K562 (cell line): Measurements from ENCODE around the gene FASTK. TPM values are rescaled to one million over a fixed set of nuclear protein-coding genes. Genes with fewer than 3 reads are reported as not detected.

Experiments used
- ATAC-seq: fragments of 200-7000 bp; cut with Tn5 transposase; 3 replicates; pipeline ENCODE4 v1.9.1; 2020; ENCODE audit warnings: moderate library complexity
- BruUV-seq: library from RNA; stranded (reverse); fragments of 400-500 nt; replicated peaks from 2 replicates; lab custom pipeline; 2021; lab: Mats Ljungman, UMichigan
- CTCF ChIA-PET: fragments of 300-600 bp; formaldehyde crosslinking; extraction: SDS; loops from one replicate; lab custom pipeline; 2021; ENCODE audit warnings: low intra/inter-chr PET ratio; lab: Yijun Ruan, JAX
- POLR2A ChIA-PET: fragments of 300-600, 350-650 bp; sonication (Branson Sonifier 250); formaldehyde crosslinking; extraction: SDS; loops from one replicate; lab custom pipeline; 2021; ENCODE audit warnings: antibody characterized with exemption, inconsistent platforms; lab: Yijun Ruan, JAX
- DNase-seq, 4 experiments: peaks; one replicate each; pipeline versions ENCODE4 v3.0.0 to v3.0.0-alpha.2; 2011 to 2018; ENCODE audit warnings: low spot score in 3 of 4, mixed read lengths in 3 of 4; ENCODE audit errors: extremely low read depth in 1 of 4
- FAIRE-seq: peaks from 2 replicates; lab custom pipeline; 2011; peaks lifted over from hg19 to GRCh38; lab: Jason Lieb, UNC
- H2AFZ ChIP-seq: 2 replicates; pipeline ENCODE4 v1.6.0; 2011; ENCODE audit warnings: low read depth, low read length, control low read depth, inconsistent platforms
- H3K27ac ChIP-seq: fragments of 200-600 bp; 3 replicates; pipeline ENCODE4 v1.8.0; 2011; ENCODE audit warnings: low read depth, mild to moderate bottlenecking, control low read depth, inconsistent platforms, low read length, moderate library complexity, mixed read lengths; ENCODE audit errors: extremely low read depth
- H3K27me3 ChIP-seq, 2 experiments: fragments of 300-600 bp in 1 of 2; 2 replicates in 1 of 2; 3 replicates in 1 of 2; pipeline versions ENCODE4 v1.6.0 to v1.8.0; 2011; ENCODE audit warnings: inconsistent platforms in 2 of 2, low read length in 2 of 2, mild to moderate bottlenecking in 1 of 2, mixed read lengths in 1 of 2, moderate library complexity in 1 of 2; ENCODE audit not compliant: control insufficient read depth in 2 of 2, insufficient read depth in 2 of 2
- H3K36me3 ChIP-seq: fragments of 300-600 bp; 3 replicates; pipeline ENCODE4 v1.8.0; 2011; ENCODE audit warnings: mild to moderate bottlenecking, low read length, inconsistent platforms; ENCODE audit not compliant: control insufficient read depth, insufficient read depth
- H3K4me1 ChIP-seq, 2 experiments: fragments of 200-600 bp in 1 of 2; replicated peaks in 1 of 2; 2 replicates in 1 of 2; 3 replicates in 1 of 2; pipeline versions ENCODE4 v1.5.1 to v1.8.0; 2011; ENCODE audit warnings: inconsistent platforms in 2 of 2, low read length in 2 of 2, mild to moderate bottlenecking in 1 of 2, mixed read lengths in 1 of 2, moderate library complexity in 1 of 2; ENCODE audit not compliant: control insufficient read depth in 2 of 2, insufficient read depth in 2 of 2
- H3K4me2 ChIP-seq: 2 replicates; pipeline ENCODE4 v1.6.1; 2011; ENCODE audit warnings: low read length, control low read depth, inconsistent platforms, mixed read lengths; ENCODE audit not compliant: insufficient read depth
- H3K4me3 ChIP-seq: fragments of 200-600 bp; sonication (generic), shearing (Covaris generic); 2 replicates; pipeline ENCODE4 v1.5.1; 2016; ENCODE audit warnings: control low read depth, inconsistent platforms
- H3K79me2 ChIP-seq: fragments of 200-600 bp; 3 replicates; pipeline ENCODE4 v1.8.0; 2011; ENCODE audit warnings: low read length, inconsistent platforms; ENCODE audit not compliant: control insufficient read depth, insufficient read depth
- H3K9ac ChIP-seq, 2 experiments: 2 replicates each; pipeline versions ENCODE4 v1.6.0 to v1.6.1; 2011; ENCODE audit warnings: low read depth in 2 of 2, low read length in 2 of 2, control low read depth in 1 of 2, inconsistent platforms in 1 of 2, mild to moderate bottlenecking in 1 of 2, mixed read lengths in 1 of 2; ENCODE audit not compliant: insufficient read depth in 1 of 2
- H3K9me1 ChIP-seq: one replicate; pipeline ENCODE4 v1.6.0; 2011; ENCODE audit warnings: inconsistent platforms, mild to moderate bottlenecking, low read length, moderate library complexity; ENCODE audit not compliant: control insufficient read depth, insufficient read depth
- H3K9me3 ChIP-seq: replicated peaks from 2 replicates; pipeline ENCODE4 v1.5.1; 2011; ENCODE audit warnings: low read depth, low read length, inconsistent platforms; ENCODE audit not compliant: control insufficient read depth, insufficient read depth
- H4K20me1 ChIP-seq: replicated peaks from 2 replicates; pipeline ENCODE4 v1.6.1; 2011; ENCODE audit warnings: low read length, inconsistent platforms, mixed read lengths; ENCODE audit not compliant: control insufficient read depth, insufficient read depth
- ADNP ChIP-seq: fragments of 200-800 bp; sonication (Bioruptor generic); IDR thresholded peaks from 2 replicates; pipeline ENCODE4 v1.6.1; 2016; ENCODE audit warnings: missing genetic modification characterization, missing compliant biosample characterization
- ATF2 ChIP-seq: sonication (generic); formaldehyde crosslinking; IDR thresholded peaks from 2 replicates; pipeline ENCODE4 v1.8.1; 2022; ENCODE audit warnings: missing genetic modification reagents
- EGR1 ChIP-seq: fragments of 450-650 bp; conservative IDR thresholded peaks from 2 replicates; pipeline ENCODE4 v1.6.1; 2017; ENCODE audit warnings: mild to moderate bottlenecking
- MLX ChIP-seq, 2 experiments: fragments of 450-650 bp in 1 of 2; sonication (generic) in 1 of 2; formaldehyde crosslinking; conservative IDR thresholded peaks; 2 replicates each; pipeline versions ENCODE4 v1.4.0 to v1.8.1; 2020 to 2022; ENCODE audit warnings: mild to moderate bottlenecking in 1 of 2, missing genetic modification reagents in 1 of 2
- PCBP1 ChIP-seq: fragments of 200-400 bp; formaldehyde crosslinking; IDR thresholded peaks from 2 replicates; pipeline ENCODE4 v1.6.1; 2018; ENCODE audit warnings: mild to moderate bottlenecking, low read depth, low read length; ENCODE audit not compliant: poor library complexity, severe bottlenecking
- PRPF4 ChIP-seq: fragments of 200-400 bp; formaldehyde crosslinking; IDR thresholded peaks from one replicate; pipeline ENCODE4 v1.6.1; 2017; ENCODE audit warnings: low read length, low read depth, mild to moderate bottlenecking; ENCODE audit not compliant: insufficient read depth, poor library complexity, severe bottlenecking
- ZBTB5 ChIP-seq: fragments of 450-650 bp; IDR thresholded peaks from 2 replicates; pipeline ENCODE4 v1.6.1; 2017; ENCODE audit warnings: antibody characterized with exemption
- ZNF707 ChIP-seq: fragments of 250-450 bp; sonication (Bioruptor Pico); conservative IDR thresholded peaks from 2 replicates; pipeline ENCODE4 v1.8.0; 2022; ENCODE audit warnings: inconsistent platforms, mild to moderate bottlenecking, moderate library complexity
- WGBS: fragments of 100-300 bp; shearing (Covaris generic); methylation state at CpG from one replicate; pipeline ENCODE4 v1.1.6; 2016; ENCODE audit warnings: low coverage, mixed read lengths; ENCODE audit not compliant: insufficient coverage; ENCODE audit errors: missing lambda C conversion rate; 5-methylcytosine and 5-hydroxymethylcytosine counted together
- in situ Hi-C: fragments of 300-500 bp; cut with MboI; formaldehyde crosslinking; loops from 4 replicates; pipeline ENCODE4 v1.15.0; 2018; ENCODE audit warnings: inconsistent platforms, mixed read lengths
- intact Hi-C: fragments of 100-400 bp; cut with micrococcal nuclease; formaldehyde crosslinking; loops from 2 replicates; pipeline ENCODE4 v1.14.2; 2022
- polyA plus RNA-seq, 8 experiments: library from polyadenylated mRNA; depleted of rRNA in 4 of 8; stranded (reverse) in 5 of 8; unstranded in 3 of 8; fragments of >200 nt; fragmentation: Nextera tagmentation in 2 of 8; fragmentation: Illumina TruSeq in 1 of 8; extraction: Ambion mirVana in 2 of 8; extraction: Trizol in 1 of 8; gene quantifications; 2 replicates each; pipeline versions ENCODE4 v1.2.1 to v1.2.3, GENCODE V29; 2011 to 2014; ENCODE audit warnings: inconsistent platforms in 1 of 8, missing spikeins in 1 of 8
- total RNA-seq, 7 experiments: library from RNA; depleted of rRNA in 6 of 7; stranded (reverse); fragments of >200 nt in 6 of 7; fragmentation: Illumina TruSeq in 2 of 7; extraction: Trizol in 2 of 7; gene quantifications; 2 replicates each; pipeline versions ENCODE4 v1.2.1 to v1.2.3, GENCODE V29; 2011 to 2021; ENCODE audit warnings: low replicate concordance in 1 of 7

Gene FASTK
- total and polyA plus RNA-seq, 9 of the 15 experiments (the other 6 are each of a cell fraction or from before 2014, with no cell fraction given), result 0.51 to 150 (median 48.2) TPM

- Histone ChIP-seq H4K20me1 (peaks cover 25% of the 10 kb centered on the region), H3K9ac (no peak overlapping the region; a peak in 1 of 4 replicates), H2AFZ (no peak overlapping the region), H3K4me1 (peaks cover 0 to 57% of the 10 kb centered on the region in 2 experiments; a peak in 1 of 5 replicates), H3K9me1 (peaks cover 1% of the 10 kb centered on the region), H3K79me2 (peaks cover 14% of the 10 kb centered on the region), H3K4me3 (no peak overlapping the region), H3K9me3 (no peaks in the 10 kb centered on the region), H3K36me3 (peaks cover 95% of the 10 kb centered on the region; the same call in 2 of the 3 replicates), H3K27ac (no peak overlapping the region), H3K4me2 (no peak overlapping the region), H3K27me3 (no peaks in the 10 kb centered on the region)
- no TSS peak for BruUV-seq
- DNase-seq, result no peak
- in situ Hi-C loops, result no loop called here
- ChIA-PET POLR2A (interaction anchor here (0.7 to 1.1 kb wide), 2 partner anchors 9 to 44 kb away, joined by 3 read pairs; no protein-coding TSS in a partner anchor), CTCF (interaction anchor here (0.6 kb wide), 1 partner anchor 51 kb away, joined by 3 read pairs; no protein-coding TSS in a partner anchor)
- intact Hi-C loops, result no loop called here
- 83% methylated on average over 30 of the region's 30 CpGs for WGBS
- no peak for TF ChIP-seq ADNP (tag)
- 0 out of 2 replicates have a peak, but pooled peaks have one; percentile 8 for TF ChIP-seq EGR1
- no peak for ATAC-seq
- FAIRE-seq, result no peak
These were observed 41.0 kb upstream of the FASTK start for GRCh38 chr7:151121380-151122170.

- Histone ChIP-seq H3K4me3 (no peak overlapping the region), H4K20me1 (peaks cover 32% of the 10 kb centered on the region), H3K4me2 (no peak overlapping the region), H3K4me1 (peaks cover 0 to 60% of the 10 kb centered on the region in 2 experiments; a peak in 1 of 5 replicates), H3K27ac (no peak overlapping the region), H3K9me3 (no peaks in the 10 kb centered on the region), H3K9ac (no peak overlapping the region; a peak in 1 of 4 replicates), H2AFZ (no peak overlapping the region), H3K79me2 (peaks cover 21% of the 10 kb centered on the region), H3K27me3 (no peaks in the 10 kb centered on the region), H3K9me1 (no peaks in the 10 kb centered on the region), H3K36me3 (peaks cover 98% of the 10 kb centered on the region; the same call in 2 of the 3 replicates)
- in situ Hi-C loops (no loop called here), intact Hi-C loops (no loop called here)
- no peak for ATAC-seq
- FAIRE-seq, result no peak
- ChIA-PET CTCF (interaction anchor here (0.6 kb wide), 1 partner anchor 52 kb away, joined by 3 read pairs; no protein-coding TSS in a partner anchor), POLR2A (interaction anchor here (0.6 to 1.1 kb wide), 3 partner anchors 9 to 34 kb away, joined by 3 read pairs; no protein-coding TSS in a partner anchor)
- BruUV-seq, result no TSS peak
- DNase-seq, result no peak
- 95% methylated on average over 20 of the region's 22 CpGs for WGBS
- no peak for TF ChIP-seq ATF2 (CRISPR knock-in tag)
- TF ChIP-seq ZBTB5, result no peak
- no peak for TF ChIP-seq MLX (CRISPR knock-in tag; conservative IDR thresholded peaks at IDR 0.05)
- no peak for TF ChIP-seq PRPF4
- TF ChIP-seq PCBP1, result no peak
- TF ChIP-seq ZNF707 (CRISPR knock-in tag), result no peak
These were observed 40.3 kb upstream of the FASTK start for GRCh38 chr7:151120896-151121295.
